ENCODE data around the gene LNPEP. TPM values are rescaled to one million over a fixed set of nuclear protein-coding genes. Genes with fewer than 3 reads are reported as not detected.

The LNPEP gene
- total and polyA plus RNA-seq, 2 donors from 2014 or later: 6.5 to 74.3 TPM

GRCh38 chr5:96952974-96953730 is 17.3 kb downstream of the LNPEP start:
- intact Hi-C loops (cut with DNase I): no loop called here
- no peak for FAIRE-seq

GRCh38 chr5:96957254-96958049 is 21.6 kb downstream of the LNPEP start:
- Histone ChIP-seq H3K4me1 (ENCODE audit: control insufficient read depth in 2 of 3, insufficient read depth in 2 of 3, low read depth in 1 of 3, low read length in 3 of 3) (peaks cover 0 to 23% (median 0%) of the 10 kb centered on the region in 3 donors), H3K27me3 (ENCODE audit: control insufficient read depth, insufficient read depth, low read length) (no peaks in the 10 kb centered on the region), H3K9me3 (ENCODE audit: control insufficient read depth in 2 of 3, insufficient read depth in 1 of 3, low read length in 3 of 3) (no peaks in the 10 kb centered on the region), H3K9ac (ENCODE audit: low read length in 3 of 3) (no peak overlapping the region), H3K4me3 (ENCODE audit: low read length in 3 of 3) (no peak overlapping the region), H3K36me3 (ENCODE audit: control insufficient read depth in 2 of 3, insufficient read depth in 3 of 3, low read length in 3 of 3) (no peaks in the 10 kb centered on the region), H3K27ac (ENCODE audit: low read depth in 2 of 2, low read length in 2 of 2) (peak overlapping the region; percentile 13 to 61)
- TF ChIP-seq CTCF (IDR thresholded peaks at IDR 0.05; ENCODE audit: borderline replicate concordance, extremely low read depth, insufficient read depth): no peak
- intact Hi-C loops (cut with DNase I): no loop called here
- DNase-seq (no peak), FAIRE-seq (no peak)

More at GRCh38 chr5:96952974-96953730, 17.3 kb downstream of the LNPEP start:
- Histone ChIP-seq H3K27me3 (ENCODE audit: control insufficient read depth, insufficient read depth, low read length) (no peaks in the 10 kb centered on the region), H3K4me3 (ENCODE audit: low read length in 3 of 3) (no peak overlapping the region), H3K4me1 (ENCODE audit: control insufficient read depth in 2 of 3, insufficient read depth in 2 of 3, low read depth in 1 of 3, low read length in 3 of 3) (peaks cover 0 to 17% (median 0%) of the 10 kb centered on the region in 3 donors), H3K9me3 (ENCODE audit: control insufficient read depth in 2 of 3, insufficient read depth in 1 of 3, low read length in 3 of 3) (no peaks in the 10 kb centered on the region), H3K9ac (ENCODE audit: low read length in 3 of 3) (peak overlapping the region in 1 of 3 donors; percentile 12), H3K27ac (ENCODE audit: low read depth in 2 of 2, low read length in 2 of 2) (peak overlapping the region; percentile 67 to 78), H3K36me3 (ENCODE audit: control insufficient read depth in 2 of 3, insufficient read depth in 3 of 3, low read length in 3 of 3) (no peaks in the 10 kb centered on the region)
- DNase-seq: peak in 2 of 5 donors; percentile 38 to 52
- no peak for TF ChIP-seq CTCF (IDR thresholded peaks at IDR 0.05; ENCODE audit: borderline replicate concordance, extremely low read depth, insufficient read depth)

- Histone ChIP-seq H3K36me3 (ENCODE audit: control insufficient read depth in 2 of 3, insufficient read depth in 3 of 3, low read length in 3 of 3) (no peaks in the 10 kb centered on the region), H3K4me1 (ENCODE audit: control insufficient read depth in 2 of 3, insufficient read depth in 2 of 3, low read depth in 1 of 3, low read length in 3 of 3) (peaks cover 0 to 15% (median 3%) of the 10 kb centered on the region in 3 donors), H3K9ac (ENCODE audit: low read length in 3 of 3) (no peak overlapping the region), H3K27ac (ENCODE audit: low read depth in 2 of 2, low read length in 2 of 2) (no peak overlapping the region), H3K9me3 (ENCODE audit: control insufficient read depth in 2 of 3, insufficient read depth in 1 of 3, low read length in 3 of 3) (no peaks in the 10 kb centered on the region), H3K27me3 (ENCODE audit: control insufficient read depth, insufficient read depth, low read length) (no peaks in the 10 kb centered on the region), H3K4me3 (ENCODE audit: low read length in 3 of 3) (no peak overlapping the region)
- intact Hi-C loops (cut with DNase I): no loop called here
- FAIRE-seq: no peak
- no peak for DNase-seq
- TF ChIP-seq CTCF (IDR thresholded peaks at IDR 0.05; ENCODE audit: borderline replicate concordance, extremely low read depth, insufficient read depth): no peak
Observed at GRCh38 chr5:96958977-96959376, 23.1 kb downstream of the LNPEP start.
